22Rv1 (cell line): ENCODE results near the gene METTL15.

Source experiments
- CTCF ChIP-seq: fragments of 450-650 bp; IDR thresholded peaks from 2 replicates; pipeline ENCODE4 v1.5.1; 2017; ENCODE audit warnings: mild to moderate bottlenecking
- ZFX ChIP-seq: fragments of 450-650 bp; IDR thresholded peaks from 2 replicates; pipeline ENCODE4 v1.6.1; 2017; ENCODE audit warnings: antibody characterized with exemption, borderline replicate concordance

DNA sequence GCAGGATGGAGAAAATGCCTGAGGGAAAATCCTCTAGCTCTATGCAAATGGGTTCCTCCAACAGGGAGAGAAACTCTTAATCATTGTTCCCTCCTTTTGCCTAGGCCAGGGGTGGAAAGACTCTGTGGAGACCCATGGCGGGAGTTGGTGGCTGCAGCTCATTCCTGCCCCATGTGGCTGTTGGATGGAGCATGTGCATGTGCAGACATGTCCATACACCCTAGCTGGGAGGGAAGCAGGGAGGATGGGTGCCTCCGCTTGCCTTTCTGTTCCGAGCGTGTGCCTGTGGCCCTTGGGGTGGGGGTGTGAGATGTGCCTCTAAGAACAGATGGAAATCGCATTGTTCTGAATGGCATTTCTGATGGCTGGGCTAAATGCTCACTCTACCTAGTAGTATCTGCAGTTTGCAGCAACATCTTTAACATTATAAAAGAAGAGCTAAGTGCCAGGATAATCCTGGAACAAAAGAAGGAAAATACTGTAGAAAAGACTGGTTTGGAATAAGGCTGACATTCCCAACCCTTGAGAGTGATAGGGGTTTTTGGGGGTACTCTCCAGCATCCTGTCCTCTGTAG is 31.7 kb downstream of the METTL15 start:
- TF ChIP-seq CTCF: no peak
- TF ChIP-seq ZFX: no peak
